Mucosa of gallbladder (tissue), 1 donor: Measurements from ENCODE around the gene RAPGEF6. TPM values are rescaled to one million over a fixed set of nuclear protein-coding genes. Genes with fewer than 3 reads are reported as not detected.
"Not testable (repeated sequence)": the region's sequence is repeated elsewhere in the genome, so short reads cannot be mapped to it uniquely, and the experiment has no call there.

Experiments
- DNase-seq: peaks from one replicate; pipeline ENCODE4 v3.0.0-alpha.2; 2020; ENCODE audit warnings: low spot score
- total RNA-seq: library from RNA; stranded (reverse); gene quantifications from one replicate; pipeline ENCODE4 v1.2.1, GENCODE V29; 2021
- donor health status: DM: no; HTN: no; CAD: no.

RAPGEF6 gene
- total RNA-seq, 1 donor from 2014 or later: 19.4 TPM

GRCh38 chr5:131640043-131640856, 5.2 kb upstream of the RAPGEF6 start:
- DNase-seq: no peak

GRCh38 chr5:131639148-131639547, 4.1 kb upstream of the RAPGEF6 start:
- no peak for DNase-seq

GRCh38 chr5:131637694-131638093, 2.7 kb upstream of the RAPGEF6 start:
- DNase-seq: no peak

- no peak for DNase-seq
Measured at GRCh38 chr5:131635684-131636572, 899 bp upstream of the RAPGEF6 start.

- DNase-seq: peak; percentile 51
Measured at GRCh38 chr5:131634666-131634995, 398 bp downstream of the RAPGEF6 start.

- no peak for DNase-seq
Measured at GRCh38 chr5:131634238-131634637, 791 bp downstream of the RAPGEF6 start.

- no peak for DNase-seq
Measured at GRCh38 chr5:131633830-131634229, 1.2 kb downstream of the RAPGEF6 start.

- no peak for DNase-seq
Measured at GRCh38 chr5:131630963-131631350, 4.1 kb downstream of the RAPGEF6 start.

- DNase-seq: no peak
Measured at GRCh38 chr5:131630208-131630962, 4.6 kb downstream of the RAPGEF6 start.

- no peak for DNase-seq
Measured at GRCh38 chr5:131628990-131629389, 6.0 kb downstream of the RAPGEF6 start.

- no peak for DNase-seq
Measured at GRCh38 chr5:131627207-131627865, 7.7 kb downstream of the RAPGEF6 start.

GRCh38 chr5:131622633-131623032, 12.4 kb downstream of the RAPGEF6 start:
- no peak for DNase-seq

GRCh38 chr5:131621164-131621563, 13.9 kb downstream of the RAPGEF6 start:
- not testable (repeated sequence) for DNase-seq

- DNase-seq: no peak
Measured at GRCh38 chr5:131619102-131619501, 15.9 kb downstream of the RAPGEF6 start.

- DNase-seq: no peak
Measured at GRCh38 chr5:131617140-131617822, 17.7 kb downstream of the RAPGEF6 start.

GRCh38 chr5:131615957-131616356, 19.1 kb downstream of the RAPGEF6 start:
- DNase-seq: no peak

- DNase-seq: no peak
Measured at GRCh38 chr5:131613423-131613822, 21.6 kb downstream of the RAPGEF6 start.

- no peak for DNase-seq
Measured at GRCh38 chr5:131611064-131611381, 24.0 kb downstream of the RAPGEF6 start.

- DNase-seq: no peak
Measured at GRCh38 chr5:131610198-131611063, 24.6 kb downstream of the RAPGEF6 start.

GRCh38 chr5:131609774-131610173, 25.3 kb downstream of the RAPGEF6 start:
- no peak for DNase-seq
